Measurements from ENCODE around the gene BIRC5.

The BIRC5 gene

GRCh38 chr17:78184351-78184750 lies 29.7 kb upstream of the BIRC5 start:
- DNase-seq: no peak

- DNase-seq: no peak
Observed at GRCh38 chr17:78184868-78185267, 29.2 kb upstream of the BIRC5 start.

DNA sequence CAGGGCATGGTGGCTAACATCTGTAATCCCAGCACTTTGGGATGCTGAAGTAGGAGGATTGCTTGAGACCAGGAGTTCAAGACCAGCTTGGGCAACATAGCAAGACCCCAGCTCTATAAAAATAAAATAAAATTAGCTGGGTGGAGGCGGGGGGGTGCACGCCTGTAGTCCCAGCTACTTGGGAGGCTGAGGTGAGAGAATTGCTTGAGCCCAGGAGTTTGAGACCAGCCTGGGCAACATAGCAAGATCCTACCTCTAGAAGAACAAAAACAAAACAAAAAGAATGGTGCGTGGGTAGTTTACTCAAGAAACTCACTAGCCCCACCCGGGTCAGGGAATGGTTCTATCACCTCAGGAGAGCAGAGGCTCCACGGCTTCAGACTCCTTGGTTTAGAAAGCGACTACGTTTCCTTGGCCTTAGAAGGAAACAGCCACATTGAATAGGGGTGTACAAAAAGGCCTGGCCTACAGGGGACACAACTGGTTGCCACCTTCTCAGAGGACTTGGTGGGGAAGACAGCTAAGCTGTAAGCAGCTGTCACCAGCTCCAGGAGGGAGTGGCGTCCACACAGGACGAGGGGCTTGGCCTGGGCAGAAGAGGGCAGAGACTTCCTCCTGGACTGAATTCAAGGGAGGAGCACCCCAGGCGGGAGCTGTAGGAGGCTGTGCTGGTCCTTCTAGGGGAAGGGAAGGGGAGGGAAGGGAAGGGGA lies 27.9 kb upstream of the BIRC5 start:
- peak; percentile 49 for DNase-seq

GRCh38 chr17:78186692-78187595 lies 27.1 kb upstream of the BIRC5 start, which contains the start of the genes AFMID and TK1:
TSS of gene AFMID (plus strand) at chr17:78187362. CDS start at chr17:78187371, 9 bp downstream.
TSS of gene TK1 (minus strand) at chr17:78187052. CDS start at chr17:78186994, 58 bp downstream.
- DNase-seq: peak; percentile 97

DNA sequence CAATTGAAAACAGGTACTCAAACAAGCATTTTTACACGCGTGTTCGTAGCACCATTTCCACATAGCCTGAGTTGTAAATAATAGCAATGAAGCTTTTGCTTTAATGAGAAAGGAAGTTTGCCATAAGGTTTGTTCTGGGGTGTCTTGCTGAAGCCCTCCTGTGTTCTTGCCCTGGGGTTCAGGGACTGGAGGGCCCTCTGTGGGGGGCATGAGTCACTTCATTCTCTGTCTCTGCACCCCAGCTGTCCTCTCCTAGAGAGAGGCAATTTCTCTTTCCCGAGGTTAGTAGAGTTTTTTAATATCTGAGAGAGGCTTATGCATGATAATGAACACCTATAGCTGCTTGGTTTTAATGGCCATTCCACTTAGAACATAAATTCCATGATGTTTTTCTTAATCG lies 17.3 kb upstream of the BIRC5 start:
- no peak for DNase-seq

DNA sequence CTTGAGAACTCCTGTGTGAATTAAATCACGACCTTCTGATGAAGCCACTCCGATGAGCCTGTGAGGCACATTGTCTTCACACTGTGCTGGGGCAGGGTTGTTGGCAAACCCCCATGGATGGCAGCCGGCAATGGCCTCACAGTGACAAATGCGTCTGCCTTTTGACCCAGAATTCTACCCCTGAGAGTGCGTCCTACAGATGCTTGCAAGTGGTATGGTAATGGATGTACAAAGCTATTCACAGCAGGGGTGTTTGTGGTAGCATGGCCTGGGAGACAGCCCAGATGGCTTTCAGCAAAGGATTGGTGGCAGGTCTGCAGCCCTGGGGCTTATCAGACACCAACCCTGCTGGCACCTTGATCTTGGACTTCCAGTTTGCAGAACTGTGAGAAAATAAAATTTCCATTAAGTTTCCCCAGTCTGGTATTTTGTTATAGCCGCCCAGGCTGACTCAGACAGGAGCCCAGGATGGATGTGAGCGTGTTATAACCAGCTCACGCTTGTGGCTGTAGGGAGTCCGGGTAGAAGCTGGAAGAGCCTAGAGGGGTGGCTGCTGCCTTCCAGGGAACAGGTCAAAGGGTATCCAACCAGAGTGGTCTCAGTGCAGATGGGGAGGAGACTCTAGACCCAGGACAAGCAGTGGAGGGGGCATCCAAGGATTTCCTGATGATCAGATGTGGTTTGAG lies 16.8 kb upstream of the BIRC5 start:
- peak; percentile 15 for DNase-seq

- no peak for DNase-seq
Observed at GRCh38 chr17:78200451-78200850, 13.6 kb upstream of the BIRC5 start.

DNA sequence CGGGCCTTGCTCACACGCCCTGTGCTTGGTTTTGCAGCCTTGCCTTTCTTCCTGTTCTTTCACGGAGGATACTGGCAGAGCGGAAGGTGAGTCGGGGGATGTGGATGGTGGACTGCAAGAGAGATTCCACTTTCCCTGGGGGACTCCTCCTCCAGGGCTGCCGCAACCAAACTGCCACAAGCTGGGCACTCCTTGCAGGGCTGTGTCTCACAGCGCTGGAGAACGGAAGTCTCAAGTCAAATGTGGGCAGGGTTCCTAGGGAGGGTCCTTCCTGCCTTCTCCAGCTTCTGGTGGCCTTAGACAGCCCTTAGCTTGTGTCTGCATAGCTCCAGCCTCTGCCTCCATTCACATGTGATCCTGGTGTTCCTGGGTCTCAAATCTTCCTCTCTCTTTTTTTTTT lies 11.4 kb upstream of the BIRC5 start:
- no peak for DNase-seq

- DNase-seq: no peak
Observed at GRCh38 chr17:78204387-78205123, 9.5 kb upstream of the BIRC5 start.

DNA sequence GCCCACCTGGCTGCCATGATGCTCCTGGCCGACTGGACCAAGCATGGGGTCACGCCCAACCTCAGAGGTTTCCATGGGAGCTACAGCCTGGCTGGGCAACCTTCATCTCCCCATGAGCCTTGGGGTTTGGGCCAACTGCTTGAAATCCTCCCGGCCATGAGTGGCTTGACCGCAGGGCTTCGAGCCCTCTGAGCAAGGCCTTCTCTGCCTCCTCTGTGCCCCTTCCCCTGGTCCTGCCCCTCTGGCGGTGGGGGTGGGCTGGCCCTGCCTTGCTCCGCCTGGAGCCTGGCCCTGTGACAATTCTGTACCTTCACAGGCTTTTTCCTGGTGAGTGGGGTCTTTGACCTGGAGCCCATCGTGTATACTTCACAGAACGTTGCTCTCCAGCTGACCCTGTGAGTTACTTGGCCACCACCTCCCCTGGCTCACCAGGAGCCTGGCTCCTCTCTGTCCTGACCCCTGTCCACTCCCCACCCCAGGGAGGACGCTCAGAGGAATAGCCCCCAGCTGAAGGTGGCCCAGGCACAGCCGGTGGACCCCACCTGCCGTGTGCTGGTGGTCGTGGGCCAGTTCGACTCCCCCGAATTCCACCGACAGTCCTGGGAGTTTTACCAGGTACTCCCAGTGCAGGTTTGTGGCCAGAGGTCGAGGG lies 8.8 kb upstream of the BIRC5 start:
- DNase-seq: no peak

DNA sequence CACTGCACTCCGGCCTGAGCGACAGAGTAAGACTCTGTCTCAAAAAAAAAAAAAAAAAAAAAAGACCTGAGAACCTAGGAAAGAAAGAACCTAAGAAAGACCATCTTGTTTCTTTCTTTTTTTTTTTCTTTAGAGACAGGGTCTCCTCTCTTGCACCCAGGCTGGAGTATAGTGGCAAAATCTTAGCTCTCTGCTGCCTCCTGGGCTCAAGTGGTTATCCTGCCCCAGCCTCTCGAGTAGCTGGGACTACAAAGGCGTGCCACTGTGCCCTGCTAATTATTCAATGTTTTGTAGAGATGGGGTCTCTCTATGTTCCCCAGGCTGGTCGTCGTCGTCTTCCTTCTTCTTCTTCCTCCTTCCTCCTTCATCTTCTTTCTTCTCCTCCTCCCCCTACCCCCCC lies 7.8 kb upstream of the BIRC5 start:
- no peak for DNase-seq

DNA sequence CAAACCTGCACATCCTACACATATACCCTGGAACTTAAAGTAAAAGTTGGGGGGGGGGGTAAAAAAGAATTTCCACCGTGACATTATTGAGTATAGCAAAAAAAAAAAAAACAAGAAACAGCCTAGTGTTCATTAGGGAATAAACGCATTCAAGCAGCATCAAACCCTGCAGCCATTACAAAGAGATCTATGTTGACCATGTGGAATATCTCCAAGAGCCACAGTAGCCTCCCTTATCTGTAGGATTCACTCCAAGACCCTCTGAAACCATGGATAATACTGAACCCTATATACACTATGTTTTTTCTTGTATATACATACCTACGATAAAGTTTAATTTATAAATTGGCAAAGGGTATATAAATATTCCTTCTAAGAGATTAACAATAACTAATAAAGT lies 5.6 kb upstream of the BIRC5 start:
- DNase-seq: no peak

- no peak for DNase-seq
Observed at GRCh38 chr17:78210111-78210510, 3.9 kb upstream of the BIRC5 start.

DNA sequence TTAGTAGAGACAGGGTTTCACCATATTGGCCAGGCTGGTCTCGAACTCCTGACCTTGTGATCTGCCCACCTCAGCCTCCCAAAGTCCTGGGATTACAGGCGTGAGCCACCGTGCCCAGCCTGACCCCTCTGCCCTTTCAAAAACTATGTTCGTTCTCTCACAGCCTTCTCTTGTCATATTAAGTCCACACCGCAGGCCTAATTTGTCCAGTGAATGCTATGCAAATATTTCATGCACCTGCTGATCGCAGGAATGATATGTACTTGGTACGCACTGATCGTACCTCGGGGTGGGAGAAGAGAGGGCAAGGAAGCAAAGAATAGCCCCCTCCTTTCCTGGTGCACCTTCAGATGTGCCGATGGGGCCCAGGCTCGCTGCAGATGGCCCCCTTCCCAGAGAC lies 3.0 kb upstream of the BIRC5 start:
- DNase-seq: no peak

GRCh38 chr17:78214706-78215061 lies 631 bp downstream of the BIRC5 start:
- DNase-seq: no peak

DNA sequence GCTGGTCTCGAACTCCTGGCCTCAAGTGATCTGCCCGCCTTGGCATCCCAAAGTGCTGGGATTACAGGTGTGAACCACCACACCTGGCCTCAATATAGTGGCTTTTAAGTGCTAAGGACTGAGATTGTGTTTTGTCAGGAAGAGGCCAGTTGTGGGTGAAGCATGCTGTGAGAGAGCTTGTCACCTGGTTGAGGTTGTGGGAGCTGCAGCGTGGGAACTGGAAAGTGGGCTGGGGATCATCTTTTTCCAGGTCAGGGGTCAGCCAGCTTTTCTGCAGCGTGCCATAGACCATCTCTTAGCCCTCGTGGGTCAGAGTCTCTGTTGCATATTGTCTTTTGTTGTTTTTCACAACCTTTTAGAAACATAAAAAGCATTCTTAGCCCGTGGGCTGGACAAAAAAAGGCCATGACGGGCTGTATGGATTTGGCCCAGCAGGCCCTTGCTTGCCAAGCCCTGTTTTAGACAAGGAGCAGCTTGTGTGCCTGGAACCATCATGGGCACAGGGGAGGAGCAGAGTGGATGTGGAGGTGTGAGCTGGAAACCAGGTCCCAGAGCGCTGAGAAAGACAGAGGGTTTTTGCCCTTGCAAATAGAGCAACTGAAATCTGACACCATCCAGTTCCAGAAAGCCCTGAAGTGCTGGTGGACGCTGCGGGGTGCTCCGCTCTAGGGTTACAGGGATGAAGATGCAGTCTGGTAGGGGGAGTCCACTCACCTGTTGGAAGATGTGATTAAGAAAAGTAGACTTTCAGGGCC lies 5.5 kb downstream of the BIRC5 start:
- DNase-seq: no peak

GRCh38 chr17:78223061-78223460 lies 9.0 kb downstream of the BIRC5 start:
- DNase-seq: no peak

DNA sequence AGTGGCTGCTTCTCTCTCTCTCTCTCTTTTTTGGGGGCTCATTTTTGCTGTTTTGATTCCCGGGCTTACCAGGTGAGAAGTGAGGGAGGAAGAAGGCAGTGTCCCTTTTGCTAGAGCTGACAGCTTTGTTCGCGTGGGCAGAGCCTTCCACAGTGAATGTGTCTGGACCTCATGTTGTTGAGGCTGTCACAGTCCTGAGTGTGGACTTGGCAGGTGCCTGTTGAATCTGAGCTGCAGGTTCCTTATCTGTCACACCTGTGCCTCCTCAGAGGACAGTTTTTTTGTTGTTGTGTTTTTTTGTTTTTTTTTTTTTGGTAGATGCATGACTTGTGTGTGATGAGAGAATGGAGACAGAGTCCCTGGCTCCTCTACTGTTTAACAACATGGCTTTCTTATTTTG lies 9.7 kb downstream of the BIRC5 start:
- no peak for DNase-seq

- DNase-seq: no peak
Observed at GRCh38 chr17:78224231-78225087, 10.4 kb downstream of the BIRC5 start.

All from fibroblast of skin of scalp (primary cell).